ENCODE results near the gene GOLPH3.
"Not testable (repeated sequence)": the region's sequence is repeated elsewhere in the genome, so short reads cannot be mapped to it uniquely, and the experiment has no call there.

GOLPH3 gene

DNA sequence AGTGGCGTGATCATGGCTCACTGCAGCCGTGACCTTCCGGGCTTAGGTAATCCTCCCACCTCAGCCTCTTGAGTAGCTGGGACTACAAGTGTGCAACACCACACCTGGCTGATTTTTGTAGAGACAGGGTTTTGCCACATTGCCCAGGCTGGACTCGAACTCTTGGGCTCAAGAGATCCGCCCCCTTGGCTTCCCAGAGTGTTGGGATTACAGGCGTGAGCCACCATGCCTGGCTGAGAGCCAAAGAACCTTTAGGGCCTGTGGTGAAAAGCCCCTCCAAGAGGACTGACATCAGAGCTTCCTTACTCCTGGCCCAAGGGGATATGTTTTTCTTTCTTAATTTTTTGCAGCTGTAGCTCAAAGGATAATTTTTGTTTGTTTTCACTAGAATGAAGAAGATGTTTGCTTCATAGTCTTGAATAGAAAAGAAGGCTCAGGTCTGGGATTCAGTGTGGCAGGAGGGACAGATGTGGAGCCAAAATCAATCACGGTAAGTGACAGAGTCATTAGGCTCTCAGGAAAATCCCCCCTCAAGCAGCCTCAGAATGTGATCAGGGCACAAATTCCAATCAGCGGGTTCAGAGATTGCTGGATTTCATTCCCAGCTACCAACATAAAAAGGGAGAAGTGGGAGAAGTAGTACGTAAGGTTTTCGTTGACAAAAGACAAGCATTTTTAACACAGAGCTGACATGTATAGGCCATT, 77.1 kb downstream of the GOLPH3 start:
- no peak for DNase-seq

- DNase-seq: no peak
Observed at GRCh38 chr5:32095261-32095671, 78.9 kb downstream of the GOLPH3 start.

DNA sequence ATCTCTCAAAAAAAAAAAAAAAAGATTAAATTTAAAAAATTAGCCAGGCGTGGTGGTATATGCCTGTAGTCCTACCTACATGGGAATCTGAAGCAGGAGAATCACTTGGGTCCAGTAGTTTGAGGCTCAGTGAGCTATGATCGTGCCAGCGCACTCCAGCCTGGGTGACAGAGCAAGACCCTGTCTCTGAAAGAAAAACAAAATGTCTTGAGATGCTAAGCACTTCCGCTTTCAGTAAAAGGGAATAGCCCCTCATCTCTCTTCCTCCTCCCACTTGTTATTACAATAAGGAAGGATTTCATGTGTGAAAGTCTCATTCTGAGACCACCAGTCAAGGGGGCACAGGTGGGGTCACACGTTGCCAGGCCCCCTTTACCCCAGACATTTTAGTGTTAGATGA, 79.4 kb downstream of the GOLPH3 start:
- DNase-seq: no peak

GRCh38 chr5:32092938-32093812, 80.9 kb downstream of the GOLPH3 start:
- peak; percentile 51 to 79 for DNase-seq

- no peak for DNase-seq
Observed at GRCh38 chr5:32090755-32091128, 83.4 kb downstream of the GOLPH3 start.

DNA sequence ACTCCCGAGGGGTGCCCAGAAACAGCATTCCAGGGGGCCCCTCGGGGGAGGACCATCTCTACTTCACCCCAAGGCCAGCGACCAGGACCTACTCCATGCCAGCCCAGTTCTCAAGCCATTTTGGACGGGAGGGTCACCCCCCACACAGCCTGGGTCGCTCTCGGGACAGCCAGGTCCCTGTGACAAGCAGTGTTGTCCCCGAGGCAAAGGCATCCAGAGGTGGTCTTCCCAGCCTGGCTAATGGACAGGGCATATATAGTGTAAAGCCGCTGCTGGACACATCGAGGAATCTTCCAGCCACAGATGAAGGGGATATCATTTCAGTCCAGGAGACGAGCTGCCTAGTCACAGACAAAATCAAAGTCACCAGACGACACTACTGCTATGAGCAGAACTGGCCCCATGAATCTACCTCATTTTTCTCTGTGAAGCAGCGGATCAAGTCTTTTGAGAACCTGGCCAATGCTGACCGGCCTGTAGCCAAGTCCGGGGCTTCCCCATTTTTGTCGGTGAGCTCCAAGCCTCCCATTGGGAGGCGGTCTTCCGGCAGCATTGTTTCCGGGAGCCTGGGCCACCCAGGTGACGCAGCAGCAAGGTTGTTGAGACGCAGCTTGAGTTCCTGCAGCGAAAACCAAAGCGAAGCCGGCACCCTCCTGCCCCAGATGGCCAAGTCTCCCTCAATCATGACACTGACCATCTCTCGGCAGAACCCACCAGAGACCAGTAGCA, 83.9 kb downstream of the GOLPH3 start:
- DNase-seq: no peak

GRCh38 chr5:32089146-32090000, 84.7 kb downstream of the GOLPH3 start:
- DNase-seq: no peak

DNA sequence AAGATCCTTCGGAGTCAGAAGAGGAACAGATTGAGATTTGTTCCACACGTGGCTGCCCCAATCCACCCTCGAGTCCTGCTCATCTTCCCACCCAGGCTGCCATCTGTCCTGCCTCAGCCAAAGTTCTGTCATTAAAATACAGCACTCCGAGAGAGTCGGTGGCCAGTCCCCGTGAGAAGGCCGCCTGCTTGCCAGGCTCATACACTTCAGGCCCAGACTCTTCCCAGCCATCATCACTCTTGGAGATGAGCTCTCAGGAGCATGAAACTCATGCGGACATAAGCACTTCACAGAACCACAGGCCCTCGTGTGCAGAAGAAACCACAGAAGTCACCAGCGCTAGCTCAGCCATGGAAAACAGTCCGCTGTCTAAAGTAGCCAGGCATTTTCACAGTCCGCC, 85.9 kb downstream of the GOLPH3 start:
- DNase-seq: no peak

DNA sequence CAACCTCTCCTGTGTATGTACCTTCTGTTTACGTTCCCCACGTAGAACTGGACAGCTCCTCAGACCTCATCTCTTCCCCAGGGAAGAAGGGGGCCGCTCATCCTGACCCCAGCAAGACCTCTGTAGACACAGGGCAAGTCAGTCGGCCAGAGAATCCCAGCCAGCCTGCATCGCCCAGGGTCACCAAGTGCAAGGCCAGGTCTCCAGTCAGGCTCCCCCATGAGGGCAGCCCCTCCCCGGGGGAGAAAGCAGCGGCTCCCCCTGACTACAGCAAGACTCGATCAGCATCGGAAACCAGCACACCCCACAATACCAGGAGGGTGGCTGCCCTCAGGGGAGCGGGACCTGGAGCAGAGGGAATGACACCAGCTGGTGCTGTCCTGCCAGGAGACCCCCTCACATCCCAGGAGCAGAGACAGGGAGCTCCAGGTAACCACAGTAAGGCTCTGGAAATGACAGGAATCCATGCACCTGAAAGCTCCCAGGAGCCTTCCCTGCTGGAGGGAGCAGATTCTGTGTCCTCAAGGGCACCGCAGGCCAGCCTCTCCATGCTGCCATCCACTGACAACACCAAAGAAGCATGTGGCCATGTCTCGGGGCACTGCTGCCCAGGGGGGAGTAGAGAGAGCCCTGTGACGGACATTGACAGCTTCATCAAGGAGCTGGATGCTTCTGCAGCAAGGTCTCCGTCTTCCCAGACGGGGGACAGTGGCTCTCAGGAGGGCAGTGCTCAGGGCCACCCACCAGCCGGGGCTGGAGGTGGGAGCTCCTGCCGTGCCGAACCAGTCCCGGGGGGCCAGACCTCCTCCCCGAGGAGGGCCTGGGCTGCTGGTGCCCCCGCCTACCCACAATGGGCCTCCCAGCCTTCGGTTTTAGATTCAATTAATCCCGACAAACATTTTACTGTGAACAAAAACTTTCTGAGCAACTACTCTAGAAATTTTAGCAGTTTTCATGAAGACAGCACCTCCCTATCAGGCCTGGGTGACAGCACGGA, 86.7 kb downstream of the GOLPH3 start:
- no peak for DNase-seq

DNA sequence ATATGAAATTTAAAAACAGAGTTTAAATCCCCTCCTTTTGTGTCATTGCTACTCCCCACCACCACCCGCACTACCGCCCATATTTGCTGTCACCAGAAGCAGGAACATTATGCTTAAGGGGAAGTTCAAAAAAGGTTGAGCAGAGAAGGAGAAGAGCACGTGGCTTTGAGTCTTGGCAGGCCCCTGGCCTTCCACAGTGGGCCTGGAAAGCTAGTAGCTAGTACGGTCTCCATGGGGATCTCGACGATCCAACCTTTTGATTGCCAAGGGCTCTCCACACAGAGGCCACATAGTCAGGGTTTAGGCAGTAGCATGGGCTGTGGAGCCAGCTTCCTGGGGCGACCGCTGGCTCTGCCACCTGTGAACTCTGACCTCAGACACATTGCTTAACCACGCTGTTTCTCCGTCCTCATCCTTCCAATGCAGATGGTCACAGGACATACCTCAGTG, 90.1 kb downstream of the GOLPH3 start:
- DNase-seq: no peak

- DNase-seq: no peak
Observed at GRCh38 chr5:32082701-32083100, 91.4 kb downstream of the GOLPH3 start.

- DNase-seq: not testable (repeated sequence)
Observed at GRCh38 chr5:32080565-32080964, 93.6 kb downstream of the GOLPH3 start.

GRCh38 chr5:32078855-32079254, 95.3 kb downstream of the GOLPH3 start:
- DNase-seq: not testable (repeated sequence)

- peak; percentile 4 to 53 for DNase-seq
Observed at GRCh38 chr5:32076699-32077695, 97.1 kb downstream of the GOLPH3 start.
